ENCODE results near the gene POU2F1.

DNA sequence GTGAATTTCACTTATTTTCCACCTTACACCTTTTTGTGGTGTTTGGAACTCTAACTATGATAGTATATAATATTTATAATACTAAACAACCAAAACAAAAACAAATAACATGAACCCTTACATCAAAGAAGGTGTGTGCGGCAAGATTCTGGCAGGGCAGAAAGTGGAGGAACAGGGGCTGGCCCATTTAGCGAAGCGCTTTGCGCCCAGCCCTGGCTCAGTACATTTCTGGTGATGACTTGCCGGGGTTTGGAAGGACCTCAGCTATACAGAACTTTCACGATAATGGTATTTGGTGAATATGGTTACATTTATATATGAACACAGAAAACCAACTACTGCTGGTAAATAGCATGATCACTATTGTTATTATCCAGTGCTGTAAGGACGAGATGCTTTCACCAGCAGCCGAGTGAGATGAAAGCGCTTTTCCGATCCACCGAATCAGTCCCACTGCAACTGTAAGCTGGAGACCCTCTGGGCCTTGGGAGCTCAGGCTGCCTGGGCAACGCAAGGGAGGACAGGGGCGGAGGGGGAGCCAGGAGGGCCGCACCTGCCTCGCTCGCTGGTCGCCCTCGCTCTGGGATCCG is 233.7 kb downstream of the POU2F1 start:
- TF ChIP-seq, protein P1, sequence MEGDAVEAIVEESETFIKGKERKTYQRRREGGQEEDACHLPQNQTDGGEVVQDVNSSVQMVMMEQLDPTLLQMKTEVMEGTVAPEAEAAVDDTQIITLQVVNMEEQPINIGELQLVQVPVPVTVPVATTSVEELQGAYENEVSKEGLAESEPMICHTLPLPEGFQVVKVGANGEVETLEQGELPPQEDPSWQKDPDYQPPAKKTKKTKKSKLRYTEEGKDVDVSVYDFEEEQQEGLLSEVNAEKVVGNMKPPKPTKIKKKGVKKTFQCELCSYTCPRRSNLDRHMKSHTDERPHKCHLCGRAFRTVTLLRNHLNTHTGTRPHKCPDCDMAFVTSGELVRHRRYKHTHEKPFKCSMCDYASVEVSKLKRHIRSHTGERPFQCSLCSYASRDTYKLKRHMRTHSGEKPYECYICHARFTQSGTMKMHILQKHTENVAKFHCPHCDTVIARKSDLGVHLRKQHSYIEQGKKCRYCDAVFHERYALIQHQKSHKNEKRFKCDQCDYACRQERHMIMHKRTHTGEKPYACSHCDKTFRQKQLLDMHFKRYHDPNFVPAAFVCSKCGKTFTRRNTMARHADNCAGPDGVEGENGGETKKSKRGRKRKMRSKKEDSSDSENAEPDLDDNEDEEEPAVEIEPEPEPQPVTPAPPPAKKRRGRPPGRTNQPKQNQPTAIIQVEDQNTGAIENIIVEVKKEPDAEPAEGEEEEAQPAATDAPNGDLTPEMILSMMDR (IDR thresholded peaks at IDR 0.05; ENCODE audit: insufficient read depth, low read length, poor library complexity, severe bottlenecking), result no peak
- TF ChIP-seq EZH2phosphoT487 (conservative IDR thresholded peaks at IDR 0.05; ENCODE audit: low read length), result no peak

Measured in SU-DHL-6 (cell line).